ENCODE results near the gene TMEM151A.

TMEM151A gene

DNA sequence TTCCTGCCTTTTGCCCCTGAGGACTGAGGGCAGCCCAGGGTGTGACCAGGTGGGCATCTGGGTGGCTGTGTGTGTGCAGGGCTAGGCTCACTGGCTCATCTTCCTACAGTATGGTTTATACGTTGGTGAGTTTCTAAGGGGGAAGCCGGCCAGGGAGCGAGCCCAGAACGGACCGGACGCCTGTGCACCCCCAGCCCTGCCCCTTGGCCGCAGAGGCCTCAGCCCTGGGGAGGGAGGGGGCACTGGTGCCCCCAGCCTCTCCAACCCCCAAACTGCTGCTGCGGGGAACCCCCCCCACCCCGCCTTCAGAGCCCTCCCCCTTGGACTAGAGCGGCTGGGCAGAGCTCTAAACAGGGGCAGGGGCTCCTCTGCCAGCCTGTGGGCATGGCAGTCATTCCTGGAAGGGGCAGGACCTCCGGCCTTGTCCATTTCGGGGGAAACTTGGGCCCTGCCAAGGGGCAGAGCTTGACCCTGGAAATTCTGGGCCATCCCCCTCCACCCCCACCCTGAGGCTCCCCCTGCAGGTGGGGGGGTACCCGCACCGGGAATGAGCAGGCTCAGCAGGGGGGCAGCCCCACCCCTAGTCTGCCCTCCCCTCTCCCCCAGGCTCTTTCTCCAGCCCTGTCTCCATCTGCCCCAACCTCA, 8.1 kb upstream of the TMEM151A start:
- no peak for DNase-seq (ENCODE audit: low spot score)

DNA sequence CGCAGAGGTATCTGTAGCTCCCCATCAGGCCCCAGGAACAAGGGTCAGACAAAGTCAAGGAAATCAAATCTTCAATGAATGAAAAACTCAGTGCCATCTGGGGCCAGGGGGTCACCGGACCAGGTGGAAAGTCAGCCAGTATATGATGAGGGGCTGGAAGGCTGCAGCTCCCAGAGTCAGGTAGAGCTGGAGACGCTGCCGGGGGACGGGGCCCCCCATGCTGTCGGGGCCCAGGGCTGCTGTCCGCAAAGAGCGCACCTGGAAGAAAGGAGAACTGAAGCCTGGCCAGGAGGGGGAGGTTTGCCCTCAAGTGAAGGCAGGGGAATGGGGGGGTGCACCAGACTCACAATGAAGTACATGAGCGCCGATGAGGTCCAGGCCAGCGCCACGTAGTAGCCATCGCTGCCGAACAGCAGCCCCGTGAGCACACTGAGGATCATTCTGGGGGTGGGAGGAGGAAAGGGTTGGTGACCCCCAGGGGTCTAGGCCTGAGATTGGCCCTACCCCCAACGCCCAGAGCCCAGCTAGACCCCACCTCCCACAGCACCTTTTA, 7.1 kb upstream of the TMEM151A start:
- no peak for DNase-seq (ENCODE audit: low spot score)

GRCh38 chr11:66285250-66285947, 6.3 kb upstream of the TMEM151A start:
- DNase-seq (ENCODE audit: low spot score) = no peak

DNA sequence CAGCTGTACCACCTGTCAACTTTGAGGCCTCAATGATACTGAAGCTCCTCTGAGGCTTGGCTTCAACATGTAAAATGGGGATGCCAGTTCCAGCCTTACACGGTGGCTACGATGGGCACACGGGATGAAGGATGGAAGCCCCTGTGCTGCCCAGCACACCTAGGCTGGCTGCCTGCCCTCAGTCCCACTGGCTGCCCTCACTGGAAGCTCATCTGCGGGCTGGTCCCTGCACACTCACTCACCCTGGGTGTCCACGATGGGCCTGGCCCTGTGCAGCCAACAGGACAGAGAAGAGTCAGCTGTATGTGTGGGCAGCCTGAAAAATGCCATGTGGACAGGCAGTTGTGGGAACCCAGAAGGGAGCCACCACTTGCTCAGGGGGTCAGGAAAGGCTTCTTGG, 5.0 kb upstream of the TMEM151A start:
- DNase-seq (ENCODE audit: low spot score) = no peak

DNA sequence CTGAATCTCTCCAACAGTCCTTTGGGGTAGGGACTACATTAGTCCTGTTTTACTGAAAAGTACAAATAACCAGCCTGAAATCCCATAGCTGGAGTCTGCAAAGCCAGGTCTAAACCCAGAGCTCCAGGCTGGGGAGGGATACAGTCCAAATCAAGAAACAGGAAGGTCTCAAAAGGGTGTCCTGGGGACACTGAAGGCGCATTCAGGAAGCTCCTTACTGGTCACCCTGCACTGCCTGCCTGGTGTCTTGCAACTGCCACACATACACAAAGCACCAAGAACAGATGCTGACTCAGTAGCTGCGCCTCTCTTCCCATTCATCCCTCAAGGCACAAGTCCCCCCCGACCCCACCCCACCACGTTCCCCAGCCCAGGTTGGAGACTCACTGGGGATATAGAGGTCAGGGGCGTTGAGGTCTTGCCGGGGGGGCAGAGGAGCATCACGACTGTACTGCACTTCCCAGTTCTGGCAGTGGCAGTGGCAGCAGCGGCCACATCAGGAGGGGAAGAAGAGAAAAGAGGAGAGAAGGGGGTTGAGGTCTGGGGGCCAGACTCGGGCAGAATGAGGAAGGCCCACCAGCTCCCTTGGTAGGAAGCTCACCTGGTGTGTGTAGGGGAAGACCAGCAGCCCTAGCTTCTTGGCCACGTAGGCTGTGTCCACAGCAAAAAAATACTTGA, 4.3 kb upstream of the TMEM151A start:
- no peak for DNase-seq (ENCODE audit: low spot score)

DNA sequence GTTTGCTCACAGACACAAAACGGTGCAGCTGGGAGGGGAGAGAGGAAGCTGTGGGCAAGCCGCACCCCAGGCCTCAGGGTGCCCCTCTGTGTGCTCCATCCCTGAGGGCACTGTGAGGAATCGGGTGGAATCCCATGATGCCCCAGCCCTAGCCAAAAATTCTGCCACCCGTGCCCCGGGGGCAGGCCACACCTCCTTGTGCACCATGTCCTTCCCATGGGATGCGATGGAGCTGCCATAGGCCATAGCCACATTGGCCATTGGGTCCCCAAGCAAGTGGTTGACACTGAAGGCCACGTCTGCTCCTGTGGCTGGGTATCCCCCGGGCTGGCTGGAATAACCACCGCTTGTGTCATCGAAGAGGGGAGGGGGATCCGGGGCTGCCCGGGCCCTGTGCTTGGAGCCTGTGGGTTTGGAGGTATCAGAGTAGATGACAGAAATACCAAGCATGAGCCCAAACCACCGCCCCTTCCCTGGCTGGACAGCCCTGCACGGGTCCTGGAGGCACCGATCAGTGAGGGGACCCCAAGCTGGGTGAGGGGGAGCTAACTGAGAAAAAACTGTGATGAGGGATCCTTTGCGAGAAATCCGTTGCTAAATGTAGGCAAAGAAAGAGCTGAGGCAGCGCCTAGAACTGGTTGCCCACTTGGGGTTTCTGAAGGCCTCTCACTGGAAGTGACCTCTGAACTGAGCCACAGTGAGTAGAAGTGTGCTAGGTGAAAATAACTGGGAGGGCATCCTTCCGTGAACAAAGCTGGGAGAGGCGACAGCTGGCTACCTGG, 3.6 kb upstream of the TMEM151A start:
- DNase-seq (ENCODE audit: low spot score) = no peak

DNA sequence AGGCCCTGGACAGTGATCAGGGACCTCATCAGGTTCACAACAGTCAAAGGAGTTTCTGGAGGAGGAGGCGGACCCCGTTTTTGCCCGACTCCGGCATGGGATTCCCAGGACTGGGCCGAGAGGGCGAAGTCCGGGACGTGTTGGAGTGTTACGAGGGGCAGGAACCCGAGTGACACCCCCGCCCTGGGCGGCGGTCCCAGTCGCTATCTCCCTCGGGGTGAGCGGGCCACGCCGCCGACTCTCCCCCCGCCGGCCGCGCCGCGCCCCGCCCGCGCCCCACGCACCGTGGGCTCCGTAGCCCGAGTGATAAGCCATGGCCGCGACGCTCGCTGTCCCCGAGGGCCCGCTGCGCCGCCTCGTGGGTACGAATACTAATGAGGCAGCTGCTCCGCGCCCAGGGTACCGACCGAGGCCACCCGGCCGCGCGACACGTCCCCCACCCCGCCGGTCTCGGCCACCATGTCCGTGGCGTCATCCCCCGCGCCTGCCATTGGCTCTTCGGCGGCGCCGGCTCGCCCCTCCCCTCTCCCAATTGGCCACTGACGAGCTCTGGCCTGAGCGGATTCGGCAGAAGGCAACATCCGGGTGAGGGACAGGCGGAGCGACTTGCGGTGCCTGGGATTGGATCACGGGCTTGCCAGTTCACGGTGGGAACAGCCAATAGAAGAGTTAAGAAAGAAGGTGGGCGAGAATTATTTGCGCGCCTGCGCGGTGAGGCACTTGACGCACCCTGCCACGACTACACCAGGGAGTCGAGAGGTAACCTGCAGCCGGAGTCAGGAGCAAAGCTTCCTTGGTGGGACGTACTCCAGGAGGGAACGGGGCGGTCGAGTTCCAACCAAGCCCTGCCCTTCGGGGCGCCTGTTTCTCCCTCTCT, 2.8 kb upstream of the TMEM151A start, which contains the start of gene YIF1A:
TSS of gene YIF1A (minus strand) at position 473 of the 877 bp plus-strand sequence. CDS start at position 315, 158 bp downstream.
- peak; percentile 99 for DNase-seq (ENCODE audit: low spot score)

GRCh38 chr11:66289548-66290329, 2.0 kb upstream of the TMEM151A start:
- no peak for DNase-seq (ENCODE audit: low spot score)

- no peak for DNase-seq (ENCODE audit: low spot score)
Measured at GRCh38 chr11:66290330-66290621, 1.4 kb upstream of the TMEM151A start.

DNA sequence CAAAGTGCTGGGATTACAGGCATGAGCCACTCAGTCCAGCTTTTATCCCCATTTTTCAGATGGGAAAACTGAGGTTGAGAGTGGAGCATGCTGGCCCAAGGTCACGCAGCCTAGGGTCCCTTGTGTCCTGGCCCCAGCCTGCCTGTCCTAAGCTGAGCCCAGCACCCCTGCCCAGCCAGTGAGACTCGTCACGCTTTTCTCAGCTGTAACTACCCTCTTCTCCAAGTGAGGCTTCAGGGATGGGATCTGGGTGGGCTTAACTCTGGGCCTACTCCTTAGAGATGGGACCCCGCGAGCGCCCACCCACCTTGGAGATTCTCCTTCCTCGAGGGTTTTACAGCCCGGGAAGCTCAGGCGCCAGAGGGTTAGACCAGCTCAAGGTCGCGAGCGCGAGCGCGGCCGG, 390 bp upstream of the TMEM151A start:
- no peak for DNase-seq (ENCODE audit: low spot score)

DNA sequence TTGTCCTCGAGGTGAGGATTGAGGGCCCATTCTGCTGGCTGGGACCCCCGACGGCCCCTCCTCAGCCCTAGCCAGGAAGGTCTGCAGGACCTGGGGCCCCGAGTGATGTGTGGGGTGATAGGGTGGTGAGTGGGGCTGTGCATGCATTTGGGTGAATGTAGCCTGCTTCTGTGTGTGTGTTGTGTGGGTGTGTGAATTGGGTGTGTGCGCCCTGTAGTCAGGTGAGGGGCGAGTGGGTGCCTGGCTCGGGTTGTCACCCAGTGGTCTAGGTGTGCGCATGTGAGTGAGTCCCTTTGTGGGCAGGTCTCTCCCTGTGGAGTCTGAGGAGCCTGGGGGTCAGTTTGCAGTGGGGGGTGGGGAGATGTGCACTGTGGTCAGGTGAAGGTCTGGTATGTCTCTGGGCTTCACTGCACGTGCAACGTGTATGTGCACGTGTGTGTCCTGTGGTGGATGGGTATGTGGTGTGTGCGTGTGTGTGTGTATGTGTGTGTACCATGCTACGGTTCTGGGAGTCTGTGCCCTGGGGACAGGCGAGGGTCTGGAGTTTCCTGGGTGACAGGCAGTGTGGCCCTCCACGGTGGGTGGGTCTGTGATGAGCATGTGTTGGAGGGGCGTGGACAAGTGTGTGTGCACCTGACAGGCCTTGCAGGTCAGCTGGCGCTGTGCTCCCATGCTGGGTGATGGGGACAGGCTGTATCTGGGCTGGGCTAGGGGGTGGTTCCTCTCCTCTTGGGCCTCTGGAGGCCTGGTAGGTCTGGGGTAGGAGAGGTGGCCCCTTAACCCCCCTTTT, 1.0 kb downstream of the TMEM151A start:
- DNase-seq (ENCODE audit: low spot score) = no peak

GRCh38 chr11:66293352-66293751, 1.7 kb downstream of the TMEM151A start:
- DNase-seq (ENCODE audit: low spot score) = no peak

GRCh38 chr11:66293777-66294625, 2.3 kb downstream of the TMEM151A start:
- DNase-seq (ENCODE audit: low spot score) = no peak

DNA sequence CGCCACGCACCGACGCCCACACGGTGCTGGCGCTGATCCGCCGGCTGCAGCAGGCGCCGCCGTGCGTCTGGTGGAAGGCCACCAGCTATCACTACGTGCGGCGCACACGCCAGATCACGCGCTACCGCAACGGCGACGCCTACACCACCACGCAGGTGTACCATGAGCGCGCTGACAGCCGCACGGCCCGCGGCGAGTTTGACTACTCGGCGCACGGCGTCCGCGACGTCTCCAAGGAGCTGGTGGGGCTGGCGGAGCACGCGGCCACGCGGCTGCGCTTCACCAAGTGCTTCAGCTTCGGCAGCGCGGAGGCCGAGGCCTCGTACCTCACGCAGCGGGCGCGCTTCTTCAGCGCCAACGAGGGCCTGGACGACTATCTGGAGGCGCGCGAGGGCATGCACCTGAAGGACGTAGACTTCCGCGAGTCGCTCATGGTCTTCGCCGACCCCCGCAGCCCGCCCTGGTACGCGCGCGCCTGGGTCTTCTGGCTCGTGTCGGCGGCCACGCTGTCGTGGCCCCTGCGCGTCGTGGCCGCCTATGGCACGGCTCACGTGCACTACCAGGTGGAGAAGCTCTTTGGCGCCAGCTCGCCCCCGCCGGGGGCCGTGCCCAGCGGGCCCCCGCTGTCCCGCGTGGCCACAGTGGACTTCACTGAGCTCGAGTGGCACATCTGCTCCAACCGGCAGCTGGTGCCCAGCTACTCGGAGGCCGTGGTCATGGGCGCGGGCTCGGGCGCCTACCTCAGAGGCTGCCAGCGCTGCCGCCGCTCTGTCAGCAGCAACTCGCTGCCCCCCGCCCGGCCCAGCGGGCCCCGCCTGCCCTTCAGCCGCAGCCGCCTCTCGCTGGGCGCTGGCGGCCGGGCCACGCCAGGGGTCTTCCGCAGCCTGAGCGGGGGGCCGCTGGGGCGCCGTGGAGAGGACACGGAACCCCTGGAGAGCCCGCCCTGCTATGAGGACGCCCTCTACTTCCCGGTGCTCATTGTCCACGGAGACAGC, 3.2 kb downstream of the TMEM151A start:
- DNase-seq (ENCODE audit: low spot score) = no peak

- no peak for DNase-seq (ENCODE audit: low spot score)
Measured at GRCh38 chr11:66297610-66298009, 5.9 kb downstream of the TMEM151A start.

- no peak for DNase-seq (ENCODE audit: low spot score)
Measured at GRCh38 chr11:66299186-66299585, 7.5 kb downstream of the TMEM151A start.

DNA sequence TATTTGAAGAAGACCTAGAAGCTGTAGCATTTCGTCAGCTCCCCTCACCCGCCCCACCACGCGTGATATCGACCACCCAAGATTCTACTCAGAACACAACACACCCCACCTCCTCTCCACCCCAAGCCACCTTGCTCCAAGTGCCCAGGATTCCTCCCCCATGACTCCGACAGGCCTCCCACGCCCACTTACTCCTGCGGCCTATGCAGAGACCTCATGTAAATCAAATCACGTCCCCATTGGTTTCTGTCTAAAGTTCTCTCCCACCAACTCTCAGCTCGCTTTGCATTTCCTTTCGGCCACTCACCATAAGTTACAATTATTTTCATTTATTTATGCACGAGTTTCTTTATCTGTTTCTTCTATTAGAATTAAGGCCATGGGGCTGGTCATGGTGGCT, 11.0 kb downstream of the TMEM151A start:
- no peak for DNase-seq (ENCODE audit: low spot score)
